GM23338 (cell line): ENCODE measurements around the gene F12. TPM values are rescaled to one million over a fixed set of nuclear protein-coding genes. Genes with fewer than 3 reads are reported as not detected.

Source experiments
- ATAC-seq: fragments of 200-7000 bp; cut with Tn5 transposase; 3 replicates; pipeline ENCODE4 v1.9.1; 2020
- DNase-seq: peaks from one replicate; pipeline ENCODE4 v3.0.0-alpha.2; 2015; ENCODE audit warnings: low spot score
- H2AFZ ChIP-seq: fragments of 200-600 bp; sonication (generic); 2 replicates; pipeline ENCODE4 v1.8.0; 2016; ENCODE audit warnings: antibody characterized with exemption, mild to moderate bottlenecking, moderate library complexity
- H3F3A ChIP-seq: fragments of 200-600 bp; sonication (generic); replicated peaks from 2 replicates; pipeline ENCODE4 v1.8.0; 2017; ENCODE audit warnings: antibody characterized with exemption, mixed run types, low read depth
- H3K27ac ChIP-seq: fragments of 200-600 bp; sonication (generic); 2 replicates; pipeline ENCODE4 v1.6.1; 2016; ENCODE audit warnings: low read depth
- H3K27me3 ChIP-seq: fragments of 200-600 bp; sonication (generic); 2 replicates; pipeline ENCODE4 v1.8.0; 2016; ENCODE audit warnings: mild to moderate bottlenecking, mixed run types, moderate library complexity; ENCODE audit not compliant: insufficient read depth
- H3K36me3 ChIP-seq: fragments of 200-600 bp; sonication (generic); 2 replicates; pipeline ENCODE4 v1.8.0; 2016; ENCODE audit warnings: mild to moderate bottlenecking; ENCODE audit not compliant: insufficient read depth
- H3K4me1 ChIP-seq: fragments of 200-600 bp; sonication (generic); 2 replicates; pipeline ENCODE4 v1.8.0; 2016; ENCODE audit warnings: mild to moderate bottlenecking, moderate library complexity; ENCODE audit not compliant: insufficient read depth
- H3K4me2 ChIP-seq: fragments of 200-600 bp; sonication (generic); 2 replicates; pipeline ENCODE4 v1.7.1; 2017; ENCODE audit warnings: mixed run types
- H3K4me3 ChIP-seq: fragments of 200-600 bp; sonication (generic); 2 replicates; pipeline ENCODE4 v1.6.1; 2016; ENCODE audit warnings: mixed run types
- H3K79me2 ChIP-seq: fragments of 200-600 bp; sonication (generic); replicated peaks from 2 replicates; pipeline ENCODE4 v1.8.0; 2017; ENCODE audit warnings: mild to moderate bottlenecking; ENCODE audit not compliant: insufficient read depth
- H3K9me2 ChIP-seq: fragments of 200-600 bp; sonication (generic); 2 replicates; pipeline ENCODE4 v1.8.0; 2017; ENCODE audit not compliant: insufficient read depth
- H4K20me1 ChIP-seq: fragments of 200-600 bp; sonication (generic); replicated peaks from 2 replicates; pipeline ENCODE4 v1.8.0; 2017; ENCODE audit warnings: mild to moderate bottlenecking; ENCODE audit not compliant: insufficient read depth
- H3K27ac Mint-ChIP-seq: 2 replicates; pipeline ENCODE4 v1.8.0; 2020; ENCODE audit warnings: inconsistent platforms, mild to moderate bottlenecking, moderate library complexity, mixed read lengths
- H3K27me3 Mint-ChIP-seq: 3 replicates; pipeline ENCODE4 v1.8.0; 2022; ENCODE audit warnings: low read depth, mild to moderate bottlenecking, moderate library complexity, mixed read lengths, inconsistent platforms; ENCODE audit not compliant: insufficient read depth, poor library complexity
- H3K36me3 Mint-ChIP-seq: 3 replicates; pipeline ENCODE4 v1.8.0; 2021; ENCODE audit warnings: low read depth, mild to moderate bottlenecking, inconsistent platforms, moderate library complexity, mixed read lengths
- H3K4me1 Mint-ChIP-seq: 3 replicates; pipeline ENCODE4 v1.8.0; 2020; ENCODE audit warnings: mild to moderate bottlenecking, inconsistent platforms, mixed read lengths
- H3K4me3 Mint-ChIP-seq: 3 replicates; pipeline ENCODE4 v1.8.0; 2021; ENCODE audit warnings: moderate library complexity, mild to moderate bottlenecking, inconsistent platforms, mixed read lengths
- H3K9me3 Mint-ChIP-seq: 3 replicates; pipeline ENCODE4 v1.8.0; 2020; ENCODE audit warnings: moderate library complexity, mild to moderate bottlenecking, inconsistent platforms, mixed read lengths
- EZH2 ChIP-seq: fragments of 200-600 bp; sonication (generic); IDR thresholded peaks from one replicate; pipeline ENCODE4 v1.8.0; 2017; ENCODE audit warnings: antibody characterized with exemption, mild to moderate bottlenecking, low read depth; ENCODE audit not compliant: unreplicated experiment
- POLR2AphosphoS5 ChIP-seq: IDR thresholded peaks from 2 replicates; pipeline ENCODE4 v1.6.1; 2016; ENCODE audit warnings: antibody characterized with exemption, low read depth
- STAT1 ChIP-seq: IDR thresholded peaks from one replicate; pipeline ENCODE4 v1.6.1; 2016; ENCODE audit warnings: antibody characterized with exemption; ENCODE audit not compliant: unreplicated experiment
- ZNF114 ChIP-seq: fragments of 250-450 bp; sonication (Bioruptor Pico); IDR thresholded peaks from 2 replicates; pipeline ENCODE4 v1.5.0; 2020; ENCODE audit warnings: mild to moderate bottlenecking, moderate library complexity
- ZNF331 ChIP-seq: fragments of 250-450 bp; sonication (Bioruptor Pico); IDR thresholded peaks from 2 replicates; pipeline ENCODE4 v1.5.0; 2020; ENCODE audit warnings: low read depth, mild to moderate bottlenecking, moderate library complexity
- polyA plus RNA-seq: library from polyadenylated mRNA; unstranded; fragments of >200 nt; fragmentation: Nextera tagmentation; extraction: Ambion mirVana; gene quantifications from 2 replicates; pipeline ENCODE4 v1.2.1, GENCODE V29; 2016
- total RNA-seq: library from RNA; depleted of rRNA; stranded (reverse); fragments of >200 nt; shearing (Covaris generic); gene quantifications from 2 replicates; pipeline ENCODE4 v1.2.3, GENCODE V29; 2014
- TF ChIP-seq, protein P1 (sequence below), 2 experiments: fragments of 200-600 bp in 1 of 2; sonication (generic) in 1 of 2; conservative IDR thresholded peaks; 2 replicates each; pipeline versions ENCODE4 v1.5.1 to v1.6.1; 2016 to 2017; ENCODE audit warnings: antibody characterized with exemption in 2 of 2, low read depth in 2 of 2, mild to moderate bottlenecking in 2 of 2, moderate library complexity in 1 of 2
- TF ChIP-seq, protein P2 (sequence below): IDR thresholded peaks from one replicate; pipeline ENCODE4 v1.6.1; 2018; ENCODE audit warnings: antibody characterized with exemption; ENCODE audit not compliant: unreplicated experiment

Gene F12
- total and polyA plus RNA-seq, 2 experiments from 2014 or later, result 2.9 to 8.0 TPM

DNA sequence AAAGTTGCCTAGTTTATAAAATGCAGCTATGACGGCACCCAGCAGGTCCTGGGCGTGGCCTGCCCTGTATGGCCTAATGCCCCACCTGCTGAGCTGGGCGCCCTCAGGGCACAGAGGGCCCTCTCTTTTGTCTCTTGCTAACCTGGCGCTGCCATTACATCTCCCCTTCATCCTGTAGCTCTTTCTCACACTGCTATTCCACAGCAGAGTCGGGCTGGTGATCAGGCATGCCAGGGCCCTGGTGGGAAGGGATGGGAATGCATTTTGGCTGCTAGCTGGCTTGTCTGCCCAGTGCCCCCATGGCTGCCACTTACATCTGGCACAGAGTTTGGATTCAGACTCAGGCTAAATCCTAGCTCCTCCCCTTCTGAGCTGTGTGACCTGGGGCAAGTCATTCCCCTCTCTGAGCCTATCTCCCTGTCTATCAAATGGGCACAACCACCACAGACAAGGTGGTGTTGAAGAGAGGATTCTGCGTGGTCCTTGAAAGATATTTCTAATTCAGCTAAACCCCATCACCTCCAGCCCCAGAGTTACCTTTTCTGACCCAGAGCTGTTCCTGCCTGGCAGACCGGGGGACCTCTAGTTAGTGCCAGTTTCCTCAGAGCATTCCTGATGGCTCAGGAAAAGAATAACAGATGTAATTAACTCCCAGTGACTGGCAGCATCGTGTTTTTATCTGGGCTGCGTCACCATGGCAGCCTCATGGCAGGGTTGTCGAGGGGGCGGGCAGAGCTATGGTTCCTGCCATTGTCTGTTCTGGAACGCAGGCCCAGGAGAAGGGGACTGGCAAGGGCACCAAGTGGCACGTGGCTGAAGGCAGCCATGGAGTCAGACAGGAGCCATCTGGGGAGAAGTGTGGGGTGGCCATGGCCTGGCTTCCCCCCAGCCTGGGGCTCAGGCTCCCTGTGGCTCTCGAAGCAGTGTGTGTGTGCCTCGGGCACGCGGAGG lies 43.6 kb upstream of the F12 start:
- Mint-ChIP-seq H3K36me3 (peaks cover 22% of the 10 kb centered on the region), H3K4me3 (peak overlapping the region; percentile 85), H3K27me3 (peaks cover 44% of the 10 kb centered on the region), H3K4me1 (peaks cover 36% of the 10 kb centered on the region), H3K27ac (no peak overlapping the region), H3K9me3 (peaks cover 6% of the 10 kb centered on the region; the same call in 2 of the 3 replicates)
- Histone ChIP-seq H3K27ac (no peak overlapping the region), H3K4me2 (peak overlapping the region; percentile 96; the same call in 1 of the 2 replicates), H3K4me3 (no peak overlapping the region), H3F3A (peaks cover 40% of the 10 kb centered on the region), H3K27me3 (peaks cover 30% of the 10 kb centered on the region), H2AFZ (no peak overlapping the region), H3K36me3 (peaks cover 8% of the 10 kb centered on the region; the same call in 1 of the 2 replicates), H3K79me2 (no peaks in the 10 kb centered on the region; the same call in 1 of the 2 replicates), H3K9me2 (no peaks in the 10 kb centered on the region), H3K4me1 (peaks cover 23% of the 10 kb centered on the region), H4K20me1 (peaks cover 21% of the 10 kb centered on the region; the same call in 1 of the 2 replicates)
- no peak for ATAC-seq
- DNase-seq, result no peak
- TF ChIP-seq ZNF114 (CRISPR knock-in tag), result no peak
- TF ChIP-seq, protein P1, sequence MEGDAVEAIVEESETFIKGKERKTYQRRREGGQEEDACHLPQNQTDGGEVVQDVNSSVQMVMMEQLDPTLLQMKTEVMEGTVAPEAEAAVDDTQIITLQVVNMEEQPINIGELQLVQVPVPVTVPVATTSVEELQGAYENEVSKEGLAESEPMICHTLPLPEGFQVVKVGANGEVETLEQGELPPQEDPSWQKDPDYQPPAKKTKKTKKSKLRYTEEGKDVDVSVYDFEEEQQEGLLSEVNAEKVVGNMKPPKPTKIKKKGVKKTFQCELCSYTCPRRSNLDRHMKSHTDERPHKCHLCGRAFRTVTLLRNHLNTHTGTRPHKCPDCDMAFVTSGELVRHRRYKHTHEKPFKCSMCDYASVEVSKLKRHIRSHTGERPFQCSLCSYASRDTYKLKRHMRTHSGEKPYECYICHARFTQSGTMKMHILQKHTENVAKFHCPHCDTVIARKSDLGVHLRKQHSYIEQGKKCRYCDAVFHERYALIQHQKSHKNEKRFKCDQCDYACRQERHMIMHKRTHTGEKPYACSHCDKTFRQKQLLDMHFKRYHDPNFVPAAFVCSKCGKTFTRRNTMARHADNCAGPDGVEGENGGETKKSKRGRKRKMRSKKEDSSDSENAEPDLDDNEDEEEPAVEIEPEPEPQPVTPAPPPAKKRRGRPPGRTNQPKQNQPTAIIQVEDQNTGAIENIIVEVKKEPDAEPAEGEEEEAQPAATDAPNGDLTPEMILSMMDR (conservative IDR thresholded peaks at IDR 0.05; ENCODE audit: low read depth in 2 of 2), result 0 out of 4 replicates have a peak, but pooled peaks of 1 of the 2 experiments have one; percentile 11

DNA sequence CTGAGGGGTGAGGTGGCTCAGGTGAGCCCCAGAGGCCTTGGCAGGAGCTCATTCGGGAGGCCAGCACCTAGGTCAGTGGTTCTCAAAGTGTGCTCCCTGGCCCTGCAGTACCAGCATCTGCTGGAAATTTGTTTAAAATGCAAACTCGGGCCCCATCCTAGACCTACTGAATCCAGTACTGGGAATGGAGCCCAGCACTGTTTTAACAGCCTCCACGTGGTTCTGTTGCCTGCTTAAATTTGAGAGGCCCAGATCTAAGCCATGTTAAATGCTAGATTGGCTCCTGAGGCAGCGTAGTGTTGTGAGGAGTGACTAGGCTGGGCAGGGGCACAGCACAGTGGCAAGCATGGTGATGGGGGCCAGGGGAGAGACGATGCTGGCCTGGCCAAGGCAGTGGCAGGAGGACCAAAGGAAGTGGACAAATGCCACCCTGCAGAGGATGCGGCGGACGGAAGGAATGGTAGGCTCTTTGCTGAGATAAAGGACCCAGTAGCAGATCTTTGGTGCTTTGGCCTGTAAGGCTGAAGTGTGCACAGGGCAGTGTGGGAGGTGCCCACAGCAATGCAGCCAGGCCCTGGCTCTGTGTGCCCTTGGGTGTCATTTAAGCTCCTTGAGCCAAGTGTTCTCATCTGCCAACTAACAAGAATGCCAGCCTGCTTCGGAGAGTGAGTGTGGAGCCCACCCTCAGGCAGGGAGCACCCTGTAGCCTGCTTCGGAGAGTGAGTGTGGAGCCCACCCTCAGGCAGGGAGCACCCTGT lies 41.5 kb upstream of the F12 start:
- Histone ChIP-seq H3F3A (peaks cover 36% of the 10 kb centered on the region), H4K20me1 (peaks cover 12% of the 10 kb centered on the region; the same call in 1 of the 2 replicates), H2AFZ (no peak overlapping the region), H3K4me2 (no peak overlapping the region), H3K27ac (no peak overlapping the region), H3K9me2 (no peaks in the 10 kb centered on the region), H3K4me3 (no peak overlapping the region), H3K36me3 (no peaks in the 10 kb centered on the region), H3K79me2 (no peaks in the 10 kb centered on the region; the same call in 1 of the 2 replicates), H3K4me1 (peaks cover 18% of the 10 kb centered on the region), H3K27me3 (peaks cover 40% of the 10 kb centered on the region)
- no peak overlapping the region for H3K27ac Mint-ChIP-seq
- ATAC-seq (no peak), DNase-seq (no peak)
- no peak overlapping the region for H3K4me3 Mint-ChIP-seq
- peaks cover 43% of the 10 kb centered on the region for H3K27me3 Mint-ChIP-seq
- H3K4me1 Mint-ChIP-seq, result peaks cover 32% of the 10 kb centered on the region
- peaks cover 9% of the 10 kb centered on the region; the same call in 1 of the 3 replicates for H3K36me3 Mint-ChIP-seq
- peaks cover 3% of the 10 kb centered on the region; the same call in 1 of the 3 replicates for H3K9me3 Mint-ChIP-seq
- TF ChIP-seq ZNF114 (CRISPR knock-in tag) (no peak), ZNF331 (CRISPR knock-in tag) (no peak), STAT1 (no peak), EZH2 (no peak), POLR2AphosphoS5 (no peak)
- TF ChIP-seq, protein P1 (conservative IDR thresholded peaks at IDR 0.05; ENCODE audit: low read depth in 2 of 2), result no peak
- TF ChIP-seq, protein P2, sequence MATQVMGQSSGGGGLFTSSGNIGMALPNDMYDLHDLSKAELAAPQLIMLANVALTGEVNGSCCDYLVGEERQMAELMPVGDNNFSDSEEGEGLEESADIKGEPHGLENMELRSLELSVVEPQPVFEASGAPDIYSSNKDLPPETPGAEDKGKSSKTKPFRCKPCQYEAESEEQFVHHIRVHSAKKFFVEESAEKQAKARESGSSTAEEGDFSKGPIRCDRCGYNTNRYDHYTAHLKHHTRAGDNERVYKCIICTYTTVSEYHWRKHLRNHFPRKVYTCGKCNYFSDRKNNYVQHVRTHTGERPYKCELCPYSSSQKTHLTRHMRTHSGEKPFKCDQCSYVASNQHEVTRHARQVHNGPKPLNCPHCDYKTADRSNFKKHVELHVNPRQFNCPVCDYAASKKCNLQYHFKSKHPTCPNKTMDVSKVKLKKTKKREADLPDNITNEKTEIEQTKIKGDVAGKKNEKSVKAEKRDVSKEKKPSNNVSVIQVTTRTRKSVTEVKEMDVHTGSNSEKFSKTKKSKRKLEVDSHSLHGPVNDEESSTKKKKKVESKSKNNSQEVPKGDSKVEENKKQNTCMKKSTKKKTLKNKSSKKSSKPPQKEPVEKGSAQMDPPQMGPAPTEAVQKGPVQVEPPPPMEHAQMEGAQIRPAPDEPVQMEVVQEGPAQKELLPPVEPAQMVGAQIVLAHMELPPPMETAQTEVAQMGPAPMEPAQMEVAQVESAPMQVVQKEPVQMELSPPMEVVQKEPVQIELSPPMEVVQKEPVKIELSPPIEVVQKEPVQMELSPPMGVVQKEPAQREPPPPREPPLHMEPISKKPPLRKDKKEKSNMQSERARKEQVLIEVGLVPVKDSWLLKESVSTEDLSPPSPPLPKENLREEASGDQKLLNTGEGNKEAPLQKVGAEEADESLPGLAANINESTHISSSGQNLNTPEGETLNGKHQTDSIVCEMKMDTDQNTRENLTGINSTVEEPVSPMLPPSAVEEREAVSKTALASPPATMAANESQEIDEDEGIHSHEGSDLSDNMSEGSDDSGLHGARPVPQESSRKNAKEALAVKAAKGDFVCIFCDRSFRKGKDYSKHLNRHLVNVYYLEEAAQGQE, result no peak
